K562 (cell line): ENCODE results near the gene ACER3. TPM values are rescaled to one million over a fixed set of nuclear protein-coding genes. Genes with fewer than 3 reads are reported as not detected.

Experiments
- ARNT ChIP-seq, 2 experiments: fragments of 450-650 bp; IDR thresholded peaks; 2 replicates each; pipeline ENCODE4 v1.6.1; 2016; ENCODE audit warnings: mild to moderate bottlenecking in 1 of 2
- ELF1 ChIP-seq: fragments of 200-800 bp; sonication (Bioruptor generic); IDR thresholded peaks from 2 replicates; pipeline ENCODE4 v1.6.1; 2016; ENCODE audit warnings: missing genetic modification characterization, missing compliant biosample characterization
- FOSL1 ChIP-seq: fragments of 200-800 bp; sonication (Bioruptor generic); conservative IDR thresholded peaks from 2 replicates; pipeline ENCODE4 v1.6.1; 2016; ENCODE audit warnings: missing genetic modification characterization, missing compliant biosample characterization
- MAFG ChIP-seq: fragments of 450-650 bp; conservative IDR thresholded peaks from 2 replicates; pipeline ENCODE4 v1.6.1; 2016; ENCODE audit warnings: missing genetic modification characterization, missing compliant biosample characterization
- polyA plus RNA-seq, 8 experiments: library from polyadenylated mRNA; depleted of rRNA in 4 of 8; stranded (reverse) in 5 of 8; unstranded in 3 of 8; fragments of >200 nt; fragmentation: Nextera tagmentation in 2 of 8; fragmentation: Illumina TruSeq in 1 of 8; extraction: Ambion mirVana in 2 of 8; extraction: Trizol in 1 of 8; gene quantifications; 2 replicates each; pipeline versions ENCODE4 v1.2.1 to v1.2.3, GENCODE V29; 2011 to 2014; ENCODE audit warnings: inconsistent platforms in 1 of 8, missing spikeins in 1 of 8
- total RNA-seq, 7 experiments: library from RNA; depleted of rRNA in 6 of 7; stranded (reverse); fragments of >200 nt in 6 of 7; fragmentation: Illumina TruSeq in 2 of 7; extraction: Trizol in 2 of 7; gene quantifications; 2 replicates each; pipeline versions ENCODE4 v1.2.1 to v1.2.3, GENCODE V29; 2011 to 2021; ENCODE audit warnings: low replicate concordance in 1 of 7
- TF ChIP-seq, protein P1 (sequence below): fragments of 450-650 bp; IDR thresholded peaks from 2 replicates; pipeline ENCODE4 v1.6.1; 2016; ENCODE audit warnings: mild to moderate bottlenecking, moderate library complexity

The ACER3 gene
- total and polyA plus RNA-seq, 9 of the 15 experiments (the other 6 are each of a cell fraction or from before 2014, with no cell fraction given), result 2.0 to 23.8 (median 9.5) TPM

DNA sequence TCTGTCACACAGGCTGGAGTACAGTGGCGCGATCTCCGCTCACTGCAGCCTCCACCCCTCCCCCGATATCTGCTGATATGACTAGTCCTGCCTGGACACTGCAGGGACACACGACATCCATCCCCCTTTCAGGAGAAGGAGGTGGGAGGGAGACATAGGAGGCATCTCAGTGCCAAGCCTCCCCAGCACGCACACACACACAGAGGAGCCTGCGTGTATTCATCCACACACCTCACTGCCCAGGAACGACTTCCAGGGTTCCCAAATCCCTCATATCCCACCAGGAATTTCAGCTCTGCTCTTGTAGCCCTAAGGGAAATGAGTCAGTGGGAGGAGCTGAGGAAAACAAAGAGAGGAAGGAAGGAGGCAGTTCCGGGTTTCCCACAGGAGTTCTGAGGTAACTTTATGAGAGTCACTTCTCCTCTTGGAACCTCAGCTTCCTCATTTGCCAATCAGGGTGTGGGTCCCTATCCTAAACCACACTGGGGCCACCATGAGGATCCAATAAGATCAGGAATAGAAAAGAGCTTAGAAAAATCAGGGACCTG, 37.2 kb upstream of the ACER3 start (continued):
- TF ChIP-seq, protein P1, sequence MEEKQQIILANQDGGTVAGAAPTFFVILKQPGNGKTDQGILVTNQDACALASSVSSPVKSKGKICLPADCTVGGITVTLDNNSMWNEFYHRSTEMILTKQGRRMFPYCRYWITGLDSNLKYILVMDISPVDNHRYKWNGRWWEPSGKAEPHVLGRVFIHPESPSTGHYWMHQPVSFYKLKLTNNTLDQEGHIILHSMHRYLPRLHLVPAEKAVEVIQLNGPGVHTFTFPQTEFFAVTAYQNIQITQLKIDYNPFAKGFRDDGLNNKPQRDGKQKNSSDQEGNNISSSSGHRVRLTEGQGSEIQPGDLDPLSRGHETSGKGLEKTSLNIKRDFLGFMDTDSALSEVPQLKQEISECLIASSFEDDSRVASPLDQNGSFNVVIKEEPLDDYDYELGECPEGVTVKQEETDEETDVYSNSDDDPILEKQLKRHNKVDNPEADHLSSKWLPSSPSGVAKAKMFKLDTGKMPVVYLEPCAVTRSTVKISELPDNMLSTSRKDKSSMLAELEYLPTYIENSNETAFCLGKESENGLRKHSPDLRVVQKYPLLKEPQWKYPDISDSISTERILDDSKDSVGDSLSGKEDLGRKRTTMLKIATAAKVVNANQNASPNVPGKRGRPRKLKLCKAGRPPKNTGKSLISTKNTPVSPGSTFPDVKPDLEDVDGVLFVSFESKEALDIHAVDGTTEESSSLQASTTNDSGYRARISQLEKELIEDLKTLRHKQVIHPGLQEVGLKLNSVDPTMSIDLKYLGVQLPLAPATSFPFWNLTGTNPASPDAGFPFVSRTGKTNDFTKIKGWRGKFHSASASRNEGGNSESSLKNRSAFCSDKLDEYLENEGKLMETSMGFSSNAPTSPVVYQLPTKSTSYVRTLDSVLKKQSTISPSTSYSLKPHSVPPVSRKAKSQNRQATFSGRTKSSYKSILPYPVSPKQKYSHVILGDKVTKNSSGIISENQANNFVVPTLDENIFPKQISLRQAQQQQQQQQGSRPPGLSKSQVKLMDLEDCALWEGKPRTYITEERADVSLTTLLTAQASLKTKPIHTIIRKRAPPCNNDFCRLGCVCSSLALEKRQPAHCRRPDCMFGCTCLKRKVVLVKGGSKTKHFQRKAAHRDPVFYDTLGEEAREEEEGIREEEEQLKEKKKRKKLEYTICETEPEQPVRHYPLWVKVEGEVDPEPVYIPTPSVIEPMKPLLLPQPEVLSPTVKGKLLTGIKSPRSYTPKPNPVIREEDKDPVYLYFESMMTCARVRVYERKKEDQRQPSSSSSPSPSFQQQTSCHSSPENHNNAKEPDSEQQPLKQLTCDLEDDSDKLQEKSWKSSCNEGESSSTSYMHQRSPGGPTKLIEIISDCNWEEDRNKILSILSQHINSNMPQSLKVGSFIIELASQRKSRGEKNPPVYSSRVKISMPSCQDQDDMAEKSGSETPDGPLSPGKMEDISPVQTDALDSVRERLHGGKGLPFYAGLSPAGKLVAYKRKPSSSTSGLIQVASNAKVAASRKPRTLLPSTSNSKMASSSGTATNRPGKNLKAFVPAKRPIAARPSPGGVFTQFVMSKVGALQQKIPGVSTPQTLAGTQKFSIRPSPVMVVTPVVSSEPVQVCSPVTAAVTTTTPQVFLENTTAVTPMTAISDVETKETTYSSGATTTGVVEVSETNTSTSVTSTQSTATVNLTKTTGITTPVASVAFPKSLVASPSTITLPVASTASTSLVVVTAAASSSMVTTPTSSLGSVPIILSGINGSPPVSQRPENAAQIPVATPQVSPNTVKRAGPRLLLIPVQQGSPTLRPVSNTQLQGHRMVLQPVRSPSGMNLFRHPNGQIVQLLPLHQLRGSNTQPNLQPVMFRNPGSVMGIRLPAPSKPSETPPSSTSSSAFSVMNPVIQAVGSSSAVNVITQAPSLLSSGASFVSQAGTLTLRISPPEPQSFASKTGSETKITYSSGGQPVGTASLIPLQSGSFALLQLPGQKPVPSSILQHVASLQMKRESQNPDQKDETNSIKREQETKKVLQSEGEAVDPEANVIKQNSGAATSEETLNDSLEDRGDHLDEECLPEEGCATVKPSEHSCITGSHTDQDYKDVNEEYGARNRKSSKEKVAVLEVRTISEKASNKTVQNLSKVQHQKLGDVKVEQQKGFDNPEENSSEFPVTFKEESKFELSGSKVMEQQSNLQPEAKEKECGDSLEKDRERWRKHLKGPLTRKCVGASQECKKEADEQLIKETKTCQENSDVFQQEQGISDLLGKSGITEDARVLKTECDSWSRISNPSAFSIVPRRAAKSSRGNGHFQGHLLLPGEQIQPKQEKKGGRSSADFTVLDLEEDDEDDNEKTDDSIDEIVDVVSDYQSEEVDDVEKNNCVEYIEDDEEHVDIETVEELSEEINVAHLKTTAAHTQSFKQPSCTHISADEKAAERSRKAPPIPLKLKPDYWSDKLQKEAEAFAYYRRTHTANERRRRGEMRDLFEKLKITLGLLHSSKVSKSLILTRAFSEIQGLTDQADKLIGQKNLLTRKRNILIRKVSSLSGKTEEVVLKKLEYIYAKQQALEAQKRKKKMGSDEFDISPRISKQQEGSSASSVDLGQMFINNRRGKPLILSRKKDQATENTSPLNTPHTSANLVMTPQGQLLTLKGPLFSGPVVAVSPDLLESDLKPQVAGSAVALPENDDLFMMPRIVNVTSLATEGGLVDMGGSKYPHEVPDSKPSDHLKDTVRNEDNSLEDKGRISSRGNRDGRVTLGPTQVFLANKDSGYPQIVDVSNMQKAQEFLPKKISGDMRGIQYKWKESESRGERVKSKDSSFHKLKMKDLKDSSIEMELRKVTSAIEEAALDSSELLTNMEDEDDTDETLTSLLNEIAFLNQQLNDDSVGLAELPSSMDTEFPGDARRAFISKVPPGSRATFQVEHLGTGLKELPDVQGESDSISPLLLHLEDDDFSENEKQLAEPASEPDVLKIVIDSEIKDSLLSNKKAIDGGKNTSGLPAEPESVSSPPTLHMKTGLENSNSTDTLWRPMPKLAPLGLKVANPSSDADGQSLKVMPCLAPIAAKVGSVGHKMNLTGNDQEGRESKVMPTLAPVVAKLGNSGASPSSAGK, result no peak
- TF ChIP-seq MAFG (tag) (peak; percentile 26; the same call in 1 of the 2 replicates), ELF1 (tag) (peak; percentile 72), FOSL1 (tag) (peak; percentile 81), ARNT (IDR thresholded peaks at IDR 0.05) (0 out of 4 replicates have a peak, but pooled peaks of 1 of the 2 experiments have one; percentile 12)
